Astrocyte (in vitro differentiated cells and primary cell): Measurements from ENCODE around the gene TLL2. TPM values are rescaled to one million over a fixed set of nuclear protein-coding genes. Genes with fewer than 3 reads are reported as not detected.

Source experiments
- DNase-seq: peaks from one replicate; pipeline ENCODE4 v3.0.0-alpha.2; 2010; ENCODE audit warnings: low read depth
- FAIRE-seq: peaks from 2 replicates; lab custom pipeline; 2011; peaks lifted over from hg19 to GRCh38; lab: Jason Lieb, UNC
- H2AFZ ChIP-seq: 2 replicates; pipeline ENCODE4 v1.6.0; 2012; ENCODE audit warnings: low read depth, low read length, inconsistent platforms
- H3K27ac ChIP-seq: 2 replicates; pipeline ENCODE4 v1.5.1; 2011; ENCODE audit warnings: low read depth, low read length, inconsistent platforms
- H3K27me3 ChIP-seq: 2 replicates; pipeline ENCODE4 v1.6.0; 2011; ENCODE audit warnings: low read length, inconsistent platforms; ENCODE audit not compliant: insufficient read depth
- H3K36me3 ChIP-seq: 2 replicates; pipeline ENCODE4 v1.5.1; 2011; ENCODE audit warnings: low read length, inconsistent platforms; ENCODE audit not compliant: insufficient read depth
- H3K4me1 ChIP-seq: 2 replicates; pipeline ENCODE4 v1.5.1; 2011; ENCODE audit warnings: low read length, inconsistent platforms; ENCODE audit not compliant: insufficient read depth
- H3K4me2 ChIP-seq: 2 replicates; pipeline ENCODE4 v1.6.0; 2012; ENCODE audit warnings: low read length, inconsistent platforms
- H3K4me3 ChIP-seq: 2 replicates; pipeline ENCODE4 v1.5.1; 2011; ENCODE audit warnings: low read depth, mild to moderate bottlenecking, low read length, inconsistent platforms; ENCODE audit not compliant: insufficient read depth
- H3K79me2 ChIP-seq: 2 replicates; pipeline ENCODE4 v1.6.0; 2012; ENCODE audit warnings: mild to moderate bottlenecking, low read length, inconsistent platforms; ENCODE audit not compliant: insufficient read depth
- H3K9ac ChIP-seq: 2 replicates; pipeline ENCODE4 v1.6.0; 2012; ENCODE audit warnings: mild to moderate bottlenecking, low read length, inconsistent platforms
- H3K9me3 ChIP-seq: 2 replicates; pipeline ENCODE4 v1.5.1; 2012; ENCODE audit warnings: low read depth, mild to moderate bottlenecking, low read length, inconsistent platforms; ENCODE audit not compliant: insufficient read depth
- H4K20me1 ChIP-seq: 2 replicates; pipeline ENCODE4 v1.6.0; 2012; ENCODE audit warnings: low read length, inconsistent platforms; ENCODE audit not compliant: insufficient read depth
- H3K27ac Mint-ChIP-seq: one replicate; pipeline ENCODE4 v1.8.0; 2021; ENCODE audit warnings: mild to moderate bottlenecking, mixed read lengths; ENCODE audit not compliant: unreplicated experiment
- H3K27me3 Mint-ChIP-seq: one replicate; pipeline ENCODE4 v1.8.0; 2021; ENCODE audit warnings: low read depth, mixed read lengths; ENCODE audit not compliant: unreplicated experiment
- H3K36me3 Mint-ChIP-seq: one replicate; pipeline ENCODE4 v1.8.0; 2021; ENCODE audit warnings: low read depth, mixed read lengths; ENCODE audit not compliant: unreplicated experiment
- H3K4me1 Mint-ChIP-seq: one replicate; pipeline ENCODE4 v1.8.0; 2021; ENCODE audit warnings: low read depth, mixed read lengths; ENCODE audit not compliant: unreplicated experiment
- H3K4me3 Mint-ChIP-seq: one replicate; pipeline ENCODE4 v1.8.0; 2021; ENCODE audit warnings: mild to moderate bottlenecking, moderate library complexity, mixed read lengths; ENCODE audit not compliant: unreplicated experiment
- H3K9me3 Mint-ChIP-seq: one replicate; pipeline ENCODE4 v1.8.0; 2021; ENCODE audit warnings: mild to moderate bottlenecking, mixed read lengths; ENCODE audit not compliant: unreplicated experiment
- CTCF ChIP-seq: IDR thresholded peaks from 2 replicates; pipeline ENCODE4 v1.5.1; 2011; ENCODE audit warnings: low read depth, mild to moderate bottlenecking, inconsistent platforms, low read length, moderate library complexity; ENCODE audit not compliant: insufficient read depth
- EZH2 ChIP-seq: IDR thresholded peaks from 2 replicates; pipeline ENCODE4 v1.6.1; 2012; ENCODE audit warnings: mild to moderate bottlenecking, low read length, inconsistent platforms; ENCODE audit not compliant: insufficient read depth
- total RNA-seq: library from RNA; stranded (reverse); gene quantifications from 2 replicates; pipeline ENCODE4 v1.2.1, GENCODE V29; 2021

Gene TLL2
- total RNA-seq, 1 donor from 2014 or later = 7.6 TPM

GRCh38 chr10:96452494-96453153, 61.1 kb downstream of the TLL2 start:
- Histone ChIP-seq H3K79me2 (no peaks in the 10 kb centered on the region), H4K20me1 (no peaks in the 10 kb centered on the region), H3K4me1 (no peaks in the 10 kb centered on the region), H3K9ac (no peak overlapping the region), H3K4me3 (no peak overlapping the region), H3K9me3 (no peaks in the 10 kb centered on the region), H3K4me2 (no peak overlapping the region), H2AFZ (no peak overlapping the region), H3K27me3 (no peaks in the 10 kb centered on the region), H3K27ac (no peak overlapping the region), H3K36me3 (no peaks in the 10 kb centered on the region)
- FAIRE-seq = no peak
- Mint-ChIP-seq H3K4me3 (no peak overlapping the region), H3K27ac (no peak overlapping the region), H3K9me3 (no peaks in the 10 kb centered on the region), H3K27me3 (peaks cover 9% of the 10 kb centered on the region), H3K36me3 (peaks cover 14% of the 10 kb centered on the region), H3K4me1 (peaks cover 6% of the 10 kb centered on the region)
- DNase-seq = no peak
- TF ChIP-seq EZH2 = no peak
- no peak for TF ChIP-seq CTCF

- no peaks in the 10 kb centered on the region for H3K9me3 ChIP-seq
- no peak for TF ChIP-seq EZH2
- TF ChIP-seq CTCF = no peak
- H3K27ac ChIP-seq = no peak overlapping the region
- H3K4me3 Mint-ChIP-seq = no peak overlapping the region
- H3K9me3 Mint-ChIP-seq = no peaks in the 10 kb centered on the region
- no peaks in the 10 kb centered on the region for H3K79me2 ChIP-seq
- H3K27ac Mint-ChIP-seq = no peak overlapping the region
- H3K36me3 ChIP-seq = no peaks in the 10 kb centered on the region
- no peak overlapping the region for H3K9ac ChIP-seq
- peaks cover 19% of the 10 kb centered on the region for H3K4me1 Mint-ChIP-seq
- H3K4me2 ChIP-seq = no peak overlapping the region
- peaks cover 14% of the 10 kb centered on the region for H3K36me3 Mint-ChIP-seq
- no peak overlapping the region for H2AFZ ChIP-seq
- H3K4me1 ChIP-seq = no peaks in the 10 kb centered on the region
- no peaks in the 10 kb centered on the region for H3K27me3 ChIP-seq
- DNase-seq = no peak
- no peaks in the 10 kb centered on the region for H4K20me1 ChIP-seq
- FAIRE-seq = no peak
- H3K4me3 ChIP-seq = no peak overlapping the region
- peaks cover 7% of the 10 kb centered on the region for H3K27me3 Mint-ChIP-seq
Observed at GRCh38 chr10:96450529-96451207, 63.1 kb downstream of the TLL2 start.

- H4K20me1 ChIP-seq = no peaks in the 10 kb centered on the region
- no peak overlapping the region for H2AFZ ChIP-seq
- H3K9me3 Mint-ChIP-seq = no peaks in the 10 kb centered on the region
- H3K4me3 Mint-ChIP-seq = no peak overlapping the region
- H3K9ac ChIP-seq = no peak overlapping the region
- TF ChIP-seq CTCF (no peak), EZH2 (no peak)
- H3K27ac ChIP-seq = no peak overlapping the region
- no peaks in the 10 kb centered on the region for H3K36me3 ChIP-seq
- peaks cover 26% of the 10 kb centered on the region for H3K4me1 Mint-ChIP-seq
- FAIRE-seq (no peak), DNase-seq (no peak)
- no peak overlapping the region for H3K27ac Mint-ChIP-seq
- no peaks in the 10 kb centered on the region for H3K27me3 ChIP-seq
- no peak overlapping the region for H3K4me2 ChIP-seq
- no peak overlapping the region for H3K4me3 ChIP-seq
- no peaks in the 10 kb centered on the region for H3K79me2 ChIP-seq
- H3K4me1 ChIP-seq = no peaks in the 10 kb centered on the region
- peaks cover 11% of the 10 kb centered on the region for H3K36me3 Mint-ChIP-seq
- H3K9me3 ChIP-seq = no peaks in the 10 kb centered on the region
- peaks cover 7% of the 10 kb centered on the region for H3K27me3 Mint-ChIP-seq
Observed at GRCh38 chr10:96448558-96448957, 65.2 kb downstream of the TLL2 start.
